Esophagus squamous epithelium (tissue), 4 donors: ENCODE data around the gene GIMAP1.

Experiments
- POLR2A ChIP-seq, 4 donors: fragments of 450-650 bp; IDR thresholded peaks; one replicate each; pipeline ENCODE4 v1.6.1; 2017; ENCODE audit warnings: antibody characterized with exemption in 4 of 4, mild to moderate bottlenecking in 4 of 4, moderate library complexity in 3 of 4
- TF ChIP-seq, protein P1 (sequence below), 6 experiments: fragments of 450-650 bp in 4 of 6; fragments of 200-600 bp in 2 of 6; sonication (generic) in 2 of 6; IDR thresholded peaks; one replicate each; pipeline ENCODE4 v1.5.1; 2016 to 2019; ENCODE audit warnings: antibody characterized with exemption in 6 of 6, mild to moderate bottlenecking in 4 of 6, moderate library complexity in 4 of 6

DNA sequence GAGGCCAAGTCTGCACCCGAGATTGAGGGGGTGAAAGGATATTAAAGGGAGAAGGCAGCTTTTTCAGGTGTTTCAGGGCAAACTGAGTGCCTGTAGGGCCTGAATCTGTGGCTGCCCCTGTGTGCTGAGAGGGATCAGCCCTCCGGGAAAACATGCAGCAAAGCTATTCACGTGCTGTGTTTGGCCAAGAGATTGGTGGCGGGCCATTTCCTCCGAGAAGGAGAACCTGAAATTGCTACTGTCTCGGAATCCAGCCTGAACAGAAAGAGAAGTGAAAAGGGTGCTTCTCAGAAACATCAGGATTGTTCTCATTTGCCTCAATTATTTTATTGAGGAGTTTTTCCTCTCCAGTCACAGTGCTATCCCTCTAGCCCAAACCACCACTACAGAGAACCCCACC, 36.8 kb downstream of the GIMAP1 start:
- TF ChIP-seq, protein P1, sequence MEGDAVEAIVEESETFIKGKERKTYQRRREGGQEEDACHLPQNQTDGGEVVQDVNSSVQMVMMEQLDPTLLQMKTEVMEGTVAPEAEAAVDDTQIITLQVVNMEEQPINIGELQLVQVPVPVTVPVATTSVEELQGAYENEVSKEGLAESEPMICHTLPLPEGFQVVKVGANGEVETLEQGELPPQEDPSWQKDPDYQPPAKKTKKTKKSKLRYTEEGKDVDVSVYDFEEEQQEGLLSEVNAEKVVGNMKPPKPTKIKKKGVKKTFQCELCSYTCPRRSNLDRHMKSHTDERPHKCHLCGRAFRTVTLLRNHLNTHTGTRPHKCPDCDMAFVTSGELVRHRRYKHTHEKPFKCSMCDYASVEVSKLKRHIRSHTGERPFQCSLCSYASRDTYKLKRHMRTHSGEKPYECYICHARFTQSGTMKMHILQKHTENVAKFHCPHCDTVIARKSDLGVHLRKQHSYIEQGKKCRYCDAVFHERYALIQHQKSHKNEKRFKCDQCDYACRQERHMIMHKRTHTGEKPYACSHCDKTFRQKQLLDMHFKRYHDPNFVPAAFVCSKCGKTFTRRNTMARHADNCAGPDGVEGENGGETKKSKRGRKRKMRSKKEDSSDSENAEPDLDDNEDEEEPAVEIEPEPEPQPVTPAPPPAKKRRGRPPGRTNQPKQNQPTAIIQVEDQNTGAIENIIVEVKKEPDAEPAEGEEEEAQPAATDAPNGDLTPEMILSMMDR (IDR thresholded peaks at IDR 0.05), result no peak
- TF ChIP-seq POLR2A (IDR thresholded peaks at IDR 0.05), result no peak
